CD4-positive, CD25-positive, alpha-beta regulatory T cell (primary cell): ENCODE measurements around the gene ASTN2. TPM values are rescaled to one million over a fixed set of nuclear protein-coding genes. Genes with fewer than 3 reads are reported as not detected.

Source experiments
- ATAC-seq, 2 donors: fragments of 150-1000 bp; cut with Tn5 transposase; one replicate each; pipeline ENCODE4 v1.10.0; 2021; ENCODE audit warnings: low read depth in 2 of 2, moderate number of reproducible peaks in 2 of 2, moderate library complexity in 1 of 2
- DNase-seq, 3 donors: peaks; one replicate each; pipeline versions ENCODE4 v3.0.0 to v3.0.0-alpha.2; 2012 to 2022; ENCODE audit warnings: mixed read lengths in 1 of 3
- H3K27ac ChIP-seq: one replicate; pipeline ENCODE4 v1.7.0; 2013; ENCODE audit warnings: mild to moderate bottlenecking, low read length; ENCODE audit not compliant: insufficient read depth, poor library complexity, severe bottlenecking
- H3K27me3 ChIP-seq: one replicate; pipeline ENCODE4 v1.7.0; 2013; ENCODE audit warnings: low read length; ENCODE audit not compliant: control insufficient read depth, insufficient read depth
- H3K36me3 ChIP-seq: one replicate; pipeline ENCODE4 v1.7.0; 2013; ENCODE audit warnings: mild to moderate bottlenecking, low read length, moderate library complexity; ENCODE audit not compliant: control insufficient read depth, insufficient read depth
- H3K4me1 ChIP-seq: 2 replicates; pipeline ENCODE4 v1.7.0; 2013; ENCODE audit warnings: mild to moderate bottlenecking, low read length; ENCODE audit not compliant: insufficient read depth, control insufficient read depth, poor library complexity, severe bottlenecking
- H3K4me3 ChIP-seq: one replicate; pipeline ENCODE4 v1.7.0; 2013; ENCODE audit warnings: low read depth, mild to moderate bottlenecking, low read length, moderate library complexity
- H3K9me3 ChIP-seq, 2 experiments: 1 replicate in 1 of 2; 2 replicates in 1 of 2; pipeline ENCODE4 v1.7.0; 2013; ENCODE audit warnings: low read length in 2 of 2, mild to moderate bottlenecking in 1 of 2, moderate library complexity in 1 of 2; ENCODE audit not compliant: control insufficient read depth in 2 of 2
- H3K27ac Mint-ChIP-seq, 3 donors: one replicate each; pipeline ENCODE4 v1.8.0; 2020 to 2022; ENCODE audit warnings: mild to moderate bottlenecking in 3 of 3, mixed read lengths in 3 of 3, moderate library complexity in 2 of 3
- H3K27me3 Mint-ChIP-seq: one replicate; pipeline ENCODE4 v1.8.0; 2022; ENCODE audit warnings: mild to moderate bottlenecking, mixed read lengths
- H3K36me3 Mint-ChIP-seq: one replicate; pipeline ENCODE4 v1.8.0; 2020; ENCODE audit warnings: mixed read lengths
- H3K4me1 Mint-ChIP-seq, 4 donors: one replicate each; pipeline ENCODE4 v1.8.0; 2020 to 2022; ENCODE audit warnings: mixed read lengths in 4 of 4, mild to moderate bottlenecking in 1 of 4
- H3K4me3 Mint-ChIP-seq, 4 donors: one replicate each; pipeline ENCODE4 v1.8.0; 2020 to 2022; ENCODE audit warnings: mild to moderate bottlenecking in 4 of 4, mixed read lengths in 4 of 4, moderate library complexity in 3 of 4
- H3K9me3 Mint-ChIP-seq, 7 donors: one replicate each; pipeline ENCODE4 v1.8.0; 2020 to 2022; ENCODE audit warnings: mixed read lengths in 7 of 7, mild to moderate bottlenecking in 3 of 7, moderate library complexity in 2 of 7
- polyA plus RNA-seq, 4 donors: library from polyadenylated mRNA; unstranded; fragments of 300-500 nt; fragmentation: Illumina TruSeq; gene quantifications; one replicate each; pipeline ENCODE4 v1.2.3, GENCODE V29; 2021
- total RNA-seq: library from RNA; stranded (reverse); gene quantifications from one replicate; pipeline ENCODE4 v1.2.3, GENCODE V29; 2022

Gene ASTN2
- total RNA-seq (5.0 TPM), polyA plus RNA-seq (1 to 10 TPM; 5.8 to 9.9 (median 7.4) TPM)

- peak within 1 kb of the TSS in 1 of 4 donors; percentile 60 for H3K4me3 Mint-ChIP-seq
- Histone ChIP-seq H3K27ac (no peak within 1 kb of the TSS), H3K27me3 (peaks cover 4% of the 10 kb centered on the region), H3K4me1 (no peaks in the 10 kb centered on the region), H3K36me3 (no peaks in the 10 kb centered on the region), H3K4me3 (no peak within 1 kb of the TSS), H3K9me3 (no peaks in the 10 kb centered on the region)
- H3K36me3 Mint-ChIP-seq = no peaks in the 10 kb centered on the region
- ATAC-seq = no peak
- peak within 1 kb of the TSS in 1 of 3 donors; percentile 87 for H3K27ac Mint-ChIP-seq
- peaks cover 0 to 3% (median 0%) of the 10 kb centered on the region in 7 donors for H3K9me3 Mint-ChIP-seq
- no peak for DNase-seq
- H3K4me1 Mint-ChIP-seq = peaks cover 0 to 4% (median 2%) of the 10 kb centered on the region in 4 donors
- H3K27me3 Mint-ChIP-seq = peaks cover 24% of the 10 kb centered on the region
Observed at GRCh38 chr9:117414906-117415331, at the start of gene ASTN2. Gene ASTN2, minus strand, starts transcription at chr9:117415057. Its CDS starts 119 bp downstream, at chr9:117414938.

GRCh38 chr9:117462861-117463260 is 48.0 kb upstream of the ASTN2 start:
- no peak for ATAC-seq
- H3K4me1 ChIP-seq = no peaks in the 10 kb centered on the region
- Mint-ChIP-seq H3K9me3 (peaks cover 0 to 8% (median 0%) of the 10 kb centered on the region in 7 donors), H3K36me3 (no peaks in the 10 kb centered on the region), H3K4me1 (no peaks in the 10 kb centered on the region), H3K27ac (no peak overlapping the region), H3K27me3 (no peaks in the 10 kb centered on the region), H3K4me3 (no peak overlapping the region)
- H3K4me3 ChIP-seq = no peak overlapping the region
- no peaks in the 10 kb centered on the region for H3K27me3 ChIP-seq
- DNase-seq = no peak
- no peaks in the 10 kb centered on the region for H3K9me3 ChIP-seq
- no peak overlapping the region for H3K27ac ChIP-seq
- no peaks in the 10 kb centered on the region for H3K36me3 ChIP-seq

- no peaks in the 10 kb centered on the region for H3K36me3 ChIP-seq
- ATAC-seq (no peak), DNase-seq (no peak)
- no peak overlapping the region for H3K27ac ChIP-seq
- H3K27ac Mint-ChIP-seq = no peak overlapping the region
- no peak overlapping the region for H3K4me3 ChIP-seq
- H3K27me3 Mint-ChIP-seq = no peaks in the 10 kb centered on the region
- H3K4me1 ChIP-seq = no peaks in the 10 kb centered on the region
- H3K9me3 Mint-ChIP-seq = peaks cover 0 to 9% (median 0%) of the 10 kb centered on the region in 7 donors
- H3K27me3 ChIP-seq = no peaks in the 10 kb centered on the region
- H3K9me3 ChIP-seq = no peaks in the 10 kb centered on the region
- H3K4me1 Mint-ChIP-seq = no peaks in the 10 kb centered on the region
- H3K4me3 Mint-ChIP-seq = no peak overlapping the region
- H3K36me3 Mint-ChIP-seq = no peaks in the 10 kb centered on the region
Observed at GRCh38 chr9:117461386-117461785, 46.5 kb upstream of the ASTN2 start.

- ATAC-seq (no peak), DNase-seq (no peak)
- H3K4me3 Mint-ChIP-seq = no peak overlapping the region
- Histone ChIP-seq H3K4me3 (no peak overlapping the region), H3K27ac (no peak overlapping the region), H3K27me3 (no peaks in the 10 kb centered on the region), H3K4me1 (no peaks in the 10 kb centered on the region), H3K9me3 (no peaks in the 10 kb centered on the region), H3K36me3 (no peaks in the 10 kb centered on the region)
- H3K27ac Mint-ChIP-seq = no peak overlapping the region
- H3K9me3 Mint-ChIP-seq = peaks cover 0 to 12% (median 0%) of the 10 kb centered on the region in 7 donors
- no peaks in the 10 kb centered on the region for H3K4me1 Mint-ChIP-seq
- H3K36me3 Mint-ChIP-seq = no peaks in the 10 kb centered on the region
- H3K27me3 Mint-ChIP-seq = no peaks in the 10 kb centered on the region
Observed at GRCh38 chr9:117460743-117461142, 45.9 kb upstream of the ASTN2 start.

- Mint-ChIP-seq H3K27ac (no peak overlapping the region), H3K4me3 (no peak overlapping the region), H3K27me3 (no peaks in the 10 kb centered on the region), H3K9me3 (peaks cover 0 to 12% (median 1%) of the 10 kb centered on the region in 7 donors), H3K36me3 (no peaks in the 10 kb centered on the region), H3K4me1 (no peaks in the 10 kb centered on the region)
- ATAC-seq (no peak), DNase-seq (no peak)
- Histone ChIP-seq H3K36me3 (no peaks in the 10 kb centered on the region), H3K4me3 (no peak overlapping the region), H3K27ac (no peak overlapping the region), H3K27me3 (no peaks in the 10 kb centered on the region), H3K9me3 (no peaks in the 10 kb centered on the region), H3K4me1 (no peaks in the 10 kb centered on the region)
Observed at GRCh38 chr9:117459913-117460312, 45.1 kb upstream of the ASTN2 start.

GRCh38 chr9:117458066-117458465 is 43.2 kb upstream of the ASTN2 start:
- ATAC-seq = no peak
- Mint-ChIP-seq H3K27me3 (peaks cover 7% of the 10 kb centered on the region), H3K4me3 (no peak overlapping the region), H3K36me3 (no peaks in the 10 kb centered on the region), H3K9me3 (peaks cover 0 to 8% (median 2%) of the 10 kb centered on the region in 7 donors), H3K4me1 (no peaks in the 10 kb centered on the region), H3K27ac (peak overlapping the region in 1 of 3 donors; percentile 4)
- Histone ChIP-seq H3K4me3 (no peak overlapping the region), H3K4me1 (no peaks in the 10 kb centered on the region), H3K9me3 (no peaks in the 10 kb centered on the region), H3K27ac (no peak overlapping the region), H3K36me3 (no peaks in the 10 kb centered on the region), H3K27me3 (no peaks in the 10 kb centered on the region)
- DNase-seq = no peak

- Mint-ChIP-seq H3K9me3 (peaks cover 0 to 8% (median 2%) of the 10 kb centered on the region in 7 donors), H3K27me3 (peaks cover 7% of the 10 kb centered on the region), H3K4me1 (no peaks in the 10 kb centered on the region), H3K4me3 (no peak overlapping the region), H3K36me3 (no peaks in the 10 kb centered on the region), H3K27ac (no peak overlapping the region)
- H3K4me3 ChIP-seq = no peak overlapping the region
- DNase-seq (no peak), ATAC-seq (no peak)
- no peaks in the 10 kb centered on the region for H3K27me3 ChIP-seq
- H3K27ac ChIP-seq = no peak overlapping the region
- no peaks in the 10 kb centered on the region for H3K4me1 ChIP-seq
- H3K9me3 ChIP-seq = no peaks in the 10 kb centered on the region
- no peaks in the 10 kb centered on the region for H3K36me3 ChIP-seq
Observed at GRCh38 chr9:117454711-117455110, 39.9 kb upstream of the ASTN2 start.

- ATAC-seq (no peak), DNase-seq (no peak)
- Histone ChIP-seq H3K4me1 (no peaks in the 10 kb centered on the region), H3K4me3 (no peak overlapping the region), H3K27me3 (no peaks in the 10 kb centered on the region), H3K9me3 (no peaks in the 10 kb centered on the region), H3K27ac (no peak overlapping the region), H3K36me3 (no peaks in the 10 kb centered on the region)
- H3K27ac Mint-ChIP-seq = no peak overlapping the region
- H3K27me3 Mint-ChIP-seq = peaks cover 7% of the 10 kb centered on the region
- peaks cover 0 to 8% (median 2%) of the 10 kb centered on the region in 7 donors for H3K9me3 Mint-ChIP-seq
- no peak overlapping the region for H3K4me3 Mint-ChIP-seq
- no peaks in the 10 kb centered on the region for H3K36me3 Mint-ChIP-seq
- H3K4me1 Mint-ChIP-seq = no peaks in the 10 kb centered on the region
Observed at GRCh38 chr9:117453737-117454136, 38.9 kb upstream of the ASTN2 start.
